HEK293 (cell line): ENCODE results near the gene SLC6A6.

Experiments
- CTCF ChIP-seq: fragments of 450-650 bp; formaldehyde crosslinking; IDR thresholded peaks from 2 replicates; pipeline ENCODE4 v1.5.1; 2016; ENCODE audit warnings: missing biosample characterization, missing genetic modification characterization
- PATZ1 ChIP-seq: fragments of 450-650 bp; formaldehyde crosslinking; IDR thresholded peaks from 2 replicates; pipeline ENCODE4 v1.5.1; 2016; ENCODE audit warnings: missing biosample characterization, missing genetic modification characterization
- PBX3 ChIP-seq: sonication (generic); formaldehyde crosslinking; IDR thresholded peaks from 2 replicates; pipeline ENCODE4 v1.8.1; 2022; ENCODE audit warnings: mild to moderate bottlenecking, moderate library complexity, missing genetic modification reagents
- SALL2 ChIP-seq: fragments of 450-650 bp; formaldehyde crosslinking; IDR thresholded peaks from 2 replicates; pipeline ENCODE4 v1.5.0; 2017; ENCODE audit warnings: missing biosample characterization, mild to moderate bottlenecking, missing genetic modification characterization, borderline replicate concordance
- ZBTB1 ChIP-seq: fragments of 450-650 bp; formaldehyde crosslinking; IDR thresholded peaks from 2 replicates; pipeline ENCODE4 v1.5.1; 2016; ENCODE audit warnings: missing biosample characterization, missing genetic modification characterization
- ZBTB7A ChIP-seq: fragments of 450-650 bp; formaldehyde crosslinking; IDR thresholded peaks from 2 replicates; pipeline ENCODE4 v1.5.1; 2016; ENCODE audit warnings: low read depth, missing biosample characterization, missing genetic modification characterization
- ZFP41 ChIP-seq: fragments of 450-650 bp; formaldehyde crosslinking; IDR thresholded peaks from 2 replicates; pipeline ENCODE4 v1.5.1; 2016; ENCODE audit warnings: missing biosample characterization, missing genetic modification characterization, borderline replicate concordance
- ZFP69B ChIP-seq: fragments of 450-650 bp; formaldehyde crosslinking; IDR thresholded peaks from 2 replicates; pipeline ENCODE4 v1.5.1; 2016; ENCODE audit warnings: missing biosample characterization, missing genetic modification characterization
- ZNF280C ChIP-seq: fragments of 450-650 bp; formaldehyde crosslinking; IDR thresholded peaks from 2 replicates; pipeline ENCODE4 v1.5.1; 2016; ENCODE audit warnings: missing biosample characterization, missing genetic modification characterization
- ZNF501 ChIP-seq: fragments of 450-650 bp; formaldehyde crosslinking; IDR thresholded peaks from 2 replicates; pipeline ENCODE4 v1.5.1; 2016; ENCODE audit warnings: missing biosample characterization, missing genetic modification characterization
- ZNF596 ChIP-seq: fragments of 450-650 bp; IDR thresholded peaks from 2 replicates; pipeline ENCODE4 v1.5.0; 2018; ENCODE audit warnings: missing biosample characterization, mild to moderate bottlenecking, missing genetic modification characterization, moderate library complexity
- ZNF792 ChIP-seq: fragments of 450-650 bp; formaldehyde crosslinking; IDR thresholded peaks from 2 replicates; pipeline ENCODE4 v1.5.1; 2016; ENCODE audit warnings: missing biosample characterization, missing genetic modification characterization

GRCh38 chr3:14471690-14472089, 69.3 kb downstream of the SLC6A6 start:
- TF ChIP-seq ZFP69B (tag by site-specific recombination) = no peak
- TF ChIP-seq ZNF792 (tag by site-specific recombination) = no peak
- TF ChIP-seq ZBTB7A (tag by site-specific recombination) = no peak
- TF ChIP-seq ZBTB1 (tag by site-specific recombination) = no peak
- no peak for TF ChIP-seq ZFP41
- no peak for TF ChIP-seq ZNF596 (tag by site-specific recombination)
- no peak for TF ChIP-seq ZNF280C (tag by site-specific recombination)
- no peak for TF ChIP-seq SALL2 (tag by site-specific recombination)
- TF ChIP-seq ZNF501 (tag by site-specific recombination) = no peak
- no peak for TF ChIP-seq PBX3 (CRISPR knock-in tag)
- no peak for TF ChIP-seq PATZ1 (tag by site-specific recombination)
- TF ChIP-seq CTCF = no peak
